ENCODE results near the gene CLCN7.

Gene CLCN7

GRCh38 chr16:1502092-1503004, 27.5 kb upstream of the CLCN7 start:
- no peak overlapping the region for H3K4me3 ChIP-seq (ENCODE audit: low read depth, low read length)
- DNase-seq (ENCODE audit: low read depth): no peak
- TF ChIP-seq CTCF (IDR thresholded peaks at IDR 0.05; ENCODE audit: low read depth, low read length, missing control alignments): no peak

GRCh38 chr16:1501630-1502029, 26.8 kb upstream of the CLCN7 start:
- DNase-seq (ENCODE audit: low read depth): no peak
- no peak for TF ChIP-seq CTCF (IDR thresholded peaks at IDR 0.05; ENCODE audit: low read depth, low read length, missing control alignments)

GRCh38 chr16:1500465-1501150, 25.8 kb upstream of the CLCN7 start:
- H3K4me3 ChIP-seq (ENCODE audit: low read depth, low read length): no peak overlapping the region
- no peak for DNase-seq (ENCODE audit: low read depth)
- TF ChIP-seq CTCF (IDR thresholded peaks at IDR 0.05; ENCODE audit: low read depth, low read length, missing control alignments): no peak

More at GRCh38 chr16:1501630-1502029, 26.8 kb upstream of the CLCN7 start:
- no peak overlapping the region for H3K4me3 ChIP-seq (ENCODE audit: low read depth, low read length)

- no peak for DNase-seq (ENCODE audit: low read depth)
- TF ChIP-seq CTCF (IDR thresholded peaks at IDR 0.05; ENCODE audit: low read depth, low read length, missing control alignments): no peak
- no peak overlapping the region for H3K4me3 ChIP-seq (ENCODE audit: low read depth, low read length)
Observed at GRCh38 chr16:1499756-1500464, 25.1 kb upstream of the CLCN7 start.

GRCh38 chr16:1498899-1499676, 24.3 kb upstream of the CLCN7 start:
- DNase-seq (ENCODE audit: low read depth): no peak
- H3K4me3 ChIP-seq (ENCODE audit: low read depth, low read length): no peak overlapping the region
- TF ChIP-seq CTCF (IDR thresholded peaks at IDR 0.05; ENCODE audit: low read depth, low read length, missing control alignments): no peak

GRCh38 chr16:1497014-1497598, 22.3 kb upstream of the CLCN7 start:
- no peak for TF ChIP-seq CTCF (IDR thresholded peaks at IDR 0.05; ENCODE audit: low read depth, low read length, missing control alignments)
- no peak overlapping the region for H3K4me3 ChIP-seq (ENCODE audit: low read depth, low read length)
- DNase-seq (ENCODE audit: low read depth): no peak
